Keratinocyte (primary cell): Measurements from ENCODE around the gene LYRM2.

ENCODE experiments used
- EZH2 ChIP-seq: IDR thresholded peaks from one replicate; pipeline ENCODE4 v1.6.1; 2012; ENCODE audit warnings: inconsistent platforms, mild to moderate bottlenecking, low read length, moderate library complexity
- TF ChIP-seq, protein P1 (sequence below), 3 experiments: IDR thresholded peaks in 1 of 3; conservative IDR thresholded peaks in 1 of 3; optimal IDR thresholded peaks in 1 of 3; 2 replicates in 2 of 3; 3 replicates in 1 of 3; pipeline versions ENCODE3 to v1.5.1; 2011; ENCODE audit warnings: low read length in 3 of 3, mild to moderate bottlenecking in 3 of 3, moderate library complexity in 2 of 3, control low read depth in 1 of 3, inconsistent platforms in 1 of 3; ENCODE audit not compliant: insufficient read depth in 2 of 3; ENCODE audit errors: extremely low read depth in 1 of 3

- TF ChIP-seq, protein P1, sequence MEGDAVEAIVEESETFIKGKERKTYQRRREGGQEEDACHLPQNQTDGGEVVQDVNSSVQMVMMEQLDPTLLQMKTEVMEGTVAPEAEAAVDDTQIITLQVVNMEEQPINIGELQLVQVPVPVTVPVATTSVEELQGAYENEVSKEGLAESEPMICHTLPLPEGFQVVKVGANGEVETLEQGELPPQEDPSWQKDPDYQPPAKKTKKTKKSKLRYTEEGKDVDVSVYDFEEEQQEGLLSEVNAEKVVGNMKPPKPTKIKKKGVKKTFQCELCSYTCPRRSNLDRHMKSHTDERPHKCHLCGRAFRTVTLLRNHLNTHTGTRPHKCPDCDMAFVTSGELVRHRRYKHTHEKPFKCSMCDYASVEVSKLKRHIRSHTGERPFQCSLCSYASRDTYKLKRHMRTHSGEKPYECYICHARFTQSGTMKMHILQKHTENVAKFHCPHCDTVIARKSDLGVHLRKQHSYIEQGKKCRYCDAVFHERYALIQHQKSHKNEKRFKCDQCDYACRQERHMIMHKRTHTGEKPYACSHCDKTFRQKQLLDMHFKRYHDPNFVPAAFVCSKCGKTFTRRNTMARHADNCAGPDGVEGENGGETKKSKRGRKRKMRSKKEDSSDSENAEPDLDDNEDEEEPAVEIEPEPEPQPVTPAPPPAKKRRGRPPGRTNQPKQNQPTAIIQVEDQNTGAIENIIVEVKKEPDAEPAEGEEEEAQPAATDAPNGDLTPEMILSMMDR (optimal IDR thresholded peaks at IDR 0.05 in 1 of 3, IDR thresholded peaks at IDR 0.05 in 1 of 3, conservative IDR thresholded peaks at IDR 0.05 in 1 of 3; ENCODE audit: extremely low read depth in 1 of 3, insufficient read depth in 2 of 3, low read length in 3 of 3): no peak
- no peak for TF ChIP-seq EZH2
Observed at GRCh38 chr6:89566008-89566800, 72.3 kb downstream of the LYRM2 start.
